ENCODE data around the gene RSPH4A. TPM values are rescaled to one million over a fixed set of nuclear protein-coding genes. Genes with fewer than 3 reads are reported as not detected.

Gene RSPH4A
- total and polyA plus RNA-seq, 9 of the 15 experiments (the other 6 are each of a cell fraction or from before 2014, with no cell fraction given) = 0.04 to 0.30 (median 0.11) TPM

DNA sequence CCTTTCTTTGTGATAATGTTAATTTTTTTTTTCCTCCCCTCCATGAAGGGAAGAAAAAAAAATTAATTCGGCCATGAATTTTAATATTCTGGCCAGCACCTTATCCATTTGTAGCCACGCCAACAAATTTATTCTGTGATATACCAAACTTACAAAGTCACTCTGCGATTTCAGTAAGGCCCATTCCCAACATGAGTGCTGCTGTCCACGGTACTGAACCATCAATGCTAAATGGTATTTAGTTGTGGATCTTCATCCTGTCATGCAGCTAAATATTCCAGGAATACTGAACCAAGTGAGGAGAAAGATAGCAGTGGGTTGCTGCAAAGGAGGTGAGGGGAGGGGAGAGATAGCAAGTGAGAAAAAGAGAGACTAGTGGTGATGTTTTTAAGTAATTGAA is 19.5 kb upstream of the RSPH4A start (continued):
- TF ChIP-seq EHMT2 (IDR thresholded peaks at IDR 0.05) (peak; percentile 98), MTF1 (CRISPR knock-in tag; IDR thresholded peaks at IDR 0.05; ENCODE audit: borderline replicate concordance) (no peak), CREM (IDR thresholded peaks at IDR 0.05; ENCODE audit: low read depth) (no peak), ZNF507 (tag; conservative IDR thresholded peaks at IDR 0.05) (no peak)
- TF ChIP-seq, protein P1, sequence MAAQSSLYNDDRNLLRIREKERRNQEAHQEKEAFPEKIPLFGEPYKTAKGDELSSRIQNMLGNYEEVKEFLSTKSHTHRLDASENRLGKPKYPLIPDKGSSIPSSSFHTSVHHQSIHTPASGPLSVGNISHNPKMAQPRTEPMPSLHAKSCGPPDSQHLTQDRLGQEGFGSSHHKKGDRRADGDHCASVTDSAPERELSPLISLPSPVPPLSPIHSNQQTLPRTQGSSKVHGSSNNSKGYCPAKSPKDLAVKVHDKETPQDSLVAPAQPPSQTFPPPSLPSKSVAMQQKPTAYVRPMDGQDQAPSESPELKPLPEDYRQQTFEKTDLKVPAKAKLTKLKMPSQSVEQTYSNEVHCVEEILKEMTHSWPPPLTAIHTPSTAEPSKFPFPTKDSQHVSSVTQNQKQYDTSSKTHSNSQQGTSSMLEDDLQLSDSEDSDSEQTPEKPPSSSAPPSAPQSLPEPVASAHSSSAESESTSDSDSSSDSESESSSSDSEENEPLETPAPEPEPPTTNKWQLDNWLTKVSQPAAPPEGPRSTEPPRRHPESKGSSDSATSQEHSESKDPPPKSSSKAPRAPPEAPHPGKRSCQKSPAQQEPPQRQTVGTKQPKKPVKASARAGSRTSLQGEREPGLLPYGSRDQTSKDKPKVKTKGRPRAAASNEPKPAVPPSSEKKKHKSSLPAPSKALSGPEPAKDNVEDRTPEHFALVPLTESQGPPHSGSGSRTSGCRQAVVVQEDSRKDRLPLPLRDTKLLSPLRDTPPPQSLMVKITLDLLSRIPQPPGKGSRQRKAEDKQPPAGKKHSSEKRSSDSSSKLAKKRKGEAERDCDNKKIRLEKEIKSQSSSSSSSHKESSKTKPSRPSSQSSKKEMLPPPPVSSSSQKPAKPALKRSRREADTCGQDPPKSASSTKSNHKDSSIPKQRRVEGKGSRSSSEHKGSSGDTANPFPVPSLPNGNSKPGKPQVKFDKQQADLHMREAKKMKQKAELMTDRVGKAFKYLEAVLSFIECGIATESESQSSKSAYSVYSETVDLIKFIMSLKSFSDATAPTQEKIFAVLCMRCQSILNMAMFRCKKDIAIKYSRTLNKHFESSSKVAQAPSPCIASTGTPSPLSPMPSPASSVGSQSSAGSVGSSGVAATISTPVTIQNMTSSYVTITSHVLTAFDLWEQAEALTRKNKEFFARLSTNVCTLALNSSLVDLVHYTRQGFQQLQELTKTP (IDR thresholded peaks at IDR 0.05; ENCODE audit: low read depth in 1 of 2, partially characterized antibody in 2 of 2) = peak in 1 of 2 experiments; percentile 64
- TF ChIP-seq, protein P2, sequence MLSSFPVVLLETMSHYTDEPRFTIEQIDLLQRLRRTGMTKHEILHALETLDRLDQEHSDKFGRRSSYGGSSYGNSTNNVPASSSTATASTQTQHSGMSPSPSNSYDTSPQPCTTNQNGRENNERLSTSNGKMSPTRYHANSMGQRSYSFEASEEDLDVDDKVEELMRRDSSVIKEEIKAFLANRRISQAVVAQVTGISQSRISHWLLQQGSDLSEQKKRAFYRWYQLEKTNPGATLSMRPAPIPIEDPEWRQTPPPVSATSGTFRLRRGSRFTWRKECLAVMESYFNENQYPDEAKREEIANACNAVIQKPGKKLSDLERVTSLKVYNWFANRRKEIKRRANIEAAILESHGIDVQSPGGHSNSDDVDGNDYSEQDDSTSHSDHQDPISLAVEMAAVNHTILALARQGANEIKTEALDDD (IDR thresholded peaks at IDR 0.05) = no peak
- TF ChIP-seq, protein P3, sequence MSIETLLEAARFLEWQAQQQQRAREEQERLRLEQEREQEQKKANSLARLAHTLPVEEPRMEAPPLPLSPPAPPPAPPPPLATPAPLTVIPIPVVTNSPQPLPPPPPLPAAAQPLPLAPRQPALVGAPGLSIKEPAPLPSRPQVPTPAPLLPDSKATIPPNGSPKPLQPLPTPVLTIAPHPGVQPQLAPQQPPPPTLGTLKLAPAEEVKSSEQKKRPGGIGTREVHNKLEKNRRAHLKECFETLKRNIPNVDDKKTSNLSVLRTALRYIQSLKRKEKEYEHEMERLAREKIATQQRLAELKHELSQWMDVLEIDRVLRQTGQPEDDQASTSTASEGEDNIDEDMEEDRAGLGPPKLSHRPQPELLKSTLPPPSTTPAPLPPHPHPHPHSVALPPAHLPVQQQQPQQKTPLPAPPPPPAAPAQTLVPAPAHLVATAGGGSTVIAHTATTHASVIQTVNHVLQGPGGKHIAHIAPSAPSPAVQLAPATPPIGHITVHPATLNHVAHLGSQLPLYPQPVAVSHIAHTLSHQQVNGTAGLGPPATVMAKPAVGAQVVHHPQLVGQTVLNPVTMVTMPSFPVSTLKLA (conservative IDR thresholded peaks at IDR 0.05) = 0 out of 4 replicates have a peak, but pooled peaks of 1 of the 2 experiments have one; percentile 8
- TF ChIP-seq, protein P4, sequence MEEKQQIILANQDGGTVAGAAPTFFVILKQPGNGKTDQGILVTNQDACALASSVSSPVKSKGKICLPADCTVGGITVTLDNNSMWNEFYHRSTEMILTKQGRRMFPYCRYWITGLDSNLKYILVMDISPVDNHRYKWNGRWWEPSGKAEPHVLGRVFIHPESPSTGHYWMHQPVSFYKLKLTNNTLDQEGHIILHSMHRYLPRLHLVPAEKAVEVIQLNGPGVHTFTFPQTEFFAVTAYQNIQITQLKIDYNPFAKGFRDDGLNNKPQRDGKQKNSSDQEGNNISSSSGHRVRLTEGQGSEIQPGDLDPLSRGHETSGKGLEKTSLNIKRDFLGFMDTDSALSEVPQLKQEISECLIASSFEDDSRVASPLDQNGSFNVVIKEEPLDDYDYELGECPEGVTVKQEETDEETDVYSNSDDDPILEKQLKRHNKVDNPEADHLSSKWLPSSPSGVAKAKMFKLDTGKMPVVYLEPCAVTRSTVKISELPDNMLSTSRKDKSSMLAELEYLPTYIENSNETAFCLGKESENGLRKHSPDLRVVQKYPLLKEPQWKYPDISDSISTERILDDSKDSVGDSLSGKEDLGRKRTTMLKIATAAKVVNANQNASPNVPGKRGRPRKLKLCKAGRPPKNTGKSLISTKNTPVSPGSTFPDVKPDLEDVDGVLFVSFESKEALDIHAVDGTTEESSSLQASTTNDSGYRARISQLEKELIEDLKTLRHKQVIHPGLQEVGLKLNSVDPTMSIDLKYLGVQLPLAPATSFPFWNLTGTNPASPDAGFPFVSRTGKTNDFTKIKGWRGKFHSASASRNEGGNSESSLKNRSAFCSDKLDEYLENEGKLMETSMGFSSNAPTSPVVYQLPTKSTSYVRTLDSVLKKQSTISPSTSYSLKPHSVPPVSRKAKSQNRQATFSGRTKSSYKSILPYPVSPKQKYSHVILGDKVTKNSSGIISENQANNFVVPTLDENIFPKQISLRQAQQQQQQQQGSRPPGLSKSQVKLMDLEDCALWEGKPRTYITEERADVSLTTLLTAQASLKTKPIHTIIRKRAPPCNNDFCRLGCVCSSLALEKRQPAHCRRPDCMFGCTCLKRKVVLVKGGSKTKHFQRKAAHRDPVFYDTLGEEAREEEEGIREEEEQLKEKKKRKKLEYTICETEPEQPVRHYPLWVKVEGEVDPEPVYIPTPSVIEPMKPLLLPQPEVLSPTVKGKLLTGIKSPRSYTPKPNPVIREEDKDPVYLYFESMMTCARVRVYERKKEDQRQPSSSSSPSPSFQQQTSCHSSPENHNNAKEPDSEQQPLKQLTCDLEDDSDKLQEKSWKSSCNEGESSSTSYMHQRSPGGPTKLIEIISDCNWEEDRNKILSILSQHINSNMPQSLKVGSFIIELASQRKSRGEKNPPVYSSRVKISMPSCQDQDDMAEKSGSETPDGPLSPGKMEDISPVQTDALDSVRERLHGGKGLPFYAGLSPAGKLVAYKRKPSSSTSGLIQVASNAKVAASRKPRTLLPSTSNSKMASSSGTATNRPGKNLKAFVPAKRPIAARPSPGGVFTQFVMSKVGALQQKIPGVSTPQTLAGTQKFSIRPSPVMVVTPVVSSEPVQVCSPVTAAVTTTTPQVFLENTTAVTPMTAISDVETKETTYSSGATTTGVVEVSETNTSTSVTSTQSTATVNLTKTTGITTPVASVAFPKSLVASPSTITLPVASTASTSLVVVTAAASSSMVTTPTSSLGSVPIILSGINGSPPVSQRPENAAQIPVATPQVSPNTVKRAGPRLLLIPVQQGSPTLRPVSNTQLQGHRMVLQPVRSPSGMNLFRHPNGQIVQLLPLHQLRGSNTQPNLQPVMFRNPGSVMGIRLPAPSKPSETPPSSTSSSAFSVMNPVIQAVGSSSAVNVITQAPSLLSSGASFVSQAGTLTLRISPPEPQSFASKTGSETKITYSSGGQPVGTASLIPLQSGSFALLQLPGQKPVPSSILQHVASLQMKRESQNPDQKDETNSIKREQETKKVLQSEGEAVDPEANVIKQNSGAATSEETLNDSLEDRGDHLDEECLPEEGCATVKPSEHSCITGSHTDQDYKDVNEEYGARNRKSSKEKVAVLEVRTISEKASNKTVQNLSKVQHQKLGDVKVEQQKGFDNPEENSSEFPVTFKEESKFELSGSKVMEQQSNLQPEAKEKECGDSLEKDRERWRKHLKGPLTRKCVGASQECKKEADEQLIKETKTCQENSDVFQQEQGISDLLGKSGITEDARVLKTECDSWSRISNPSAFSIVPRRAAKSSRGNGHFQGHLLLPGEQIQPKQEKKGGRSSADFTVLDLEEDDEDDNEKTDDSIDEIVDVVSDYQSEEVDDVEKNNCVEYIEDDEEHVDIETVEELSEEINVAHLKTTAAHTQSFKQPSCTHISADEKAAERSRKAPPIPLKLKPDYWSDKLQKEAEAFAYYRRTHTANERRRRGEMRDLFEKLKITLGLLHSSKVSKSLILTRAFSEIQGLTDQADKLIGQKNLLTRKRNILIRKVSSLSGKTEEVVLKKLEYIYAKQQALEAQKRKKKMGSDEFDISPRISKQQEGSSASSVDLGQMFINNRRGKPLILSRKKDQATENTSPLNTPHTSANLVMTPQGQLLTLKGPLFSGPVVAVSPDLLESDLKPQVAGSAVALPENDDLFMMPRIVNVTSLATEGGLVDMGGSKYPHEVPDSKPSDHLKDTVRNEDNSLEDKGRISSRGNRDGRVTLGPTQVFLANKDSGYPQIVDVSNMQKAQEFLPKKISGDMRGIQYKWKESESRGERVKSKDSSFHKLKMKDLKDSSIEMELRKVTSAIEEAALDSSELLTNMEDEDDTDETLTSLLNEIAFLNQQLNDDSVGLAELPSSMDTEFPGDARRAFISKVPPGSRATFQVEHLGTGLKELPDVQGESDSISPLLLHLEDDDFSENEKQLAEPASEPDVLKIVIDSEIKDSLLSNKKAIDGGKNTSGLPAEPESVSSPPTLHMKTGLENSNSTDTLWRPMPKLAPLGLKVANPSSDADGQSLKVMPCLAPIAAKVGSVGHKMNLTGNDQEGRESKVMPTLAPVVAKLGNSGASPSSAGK (IDR thresholded peaks at IDR 0.05) = no peak

Data from K562 (cell line).